K562 treated with DMSO at 1 percent for 12 hours (cell line): ENCODE data around the gene OXSR1. TPM values are rescaled to one million over a fixed set of nuclear protein-coding genes. Genes with fewer than 3 reads are reported as not detected.

ENCODE experiments used
- total RNA-seq: library from RNA; unstranded; fragments of 300-600 nt; gene quantifications from 2 replicates; pipeline ENCODE4 v1.2.3, GENCODE V29; 2022; ENCODE audit not compliant: insufficient read depth

Gene OXSR1
- 14.3 and 34.2 TPM in 2 replicates for total RNA-seq

DNA sequence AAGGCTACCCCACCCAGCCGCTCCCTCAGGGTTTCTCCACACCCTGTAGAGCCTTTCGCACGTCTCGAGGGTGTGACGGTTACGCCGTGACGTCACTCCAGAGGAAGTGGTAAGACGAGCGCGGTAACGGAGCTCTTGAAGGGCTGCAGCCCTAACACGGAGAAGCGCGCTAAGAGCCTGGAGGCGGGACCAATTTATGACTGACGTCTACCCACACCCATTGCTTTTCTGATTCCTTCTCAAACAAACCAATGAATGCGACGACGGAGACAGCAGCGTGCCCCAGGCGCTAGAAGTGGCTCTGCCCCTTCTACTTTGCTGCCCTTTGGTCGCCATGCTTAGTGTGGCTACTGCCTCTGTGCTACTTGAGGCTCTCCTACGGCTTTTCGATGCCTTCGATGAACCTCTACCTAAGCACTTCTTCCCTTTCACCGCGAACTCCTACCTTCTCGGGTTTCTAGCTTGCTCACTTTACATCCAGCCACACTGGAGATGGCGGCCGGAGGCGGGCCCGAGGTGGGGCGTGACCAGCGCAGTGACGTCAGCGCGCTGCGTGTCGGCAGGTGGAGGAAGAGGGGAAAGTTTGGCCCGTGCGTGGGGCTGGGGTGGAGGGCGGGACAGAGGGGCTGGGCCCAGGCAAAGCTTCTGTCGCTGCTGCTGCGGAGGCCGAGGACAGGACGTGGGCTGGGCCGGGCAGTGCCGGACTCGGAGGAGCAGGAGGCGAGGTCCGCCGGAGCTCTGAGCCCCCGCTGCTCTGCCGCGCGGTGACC lies at the start of gene OXSR1:
OXSR1 (plus strand) TSS at position 586 of the 770 bp plus-strand sequence. CDS start 340 bp downstream, outside the sequence.

DNA sequence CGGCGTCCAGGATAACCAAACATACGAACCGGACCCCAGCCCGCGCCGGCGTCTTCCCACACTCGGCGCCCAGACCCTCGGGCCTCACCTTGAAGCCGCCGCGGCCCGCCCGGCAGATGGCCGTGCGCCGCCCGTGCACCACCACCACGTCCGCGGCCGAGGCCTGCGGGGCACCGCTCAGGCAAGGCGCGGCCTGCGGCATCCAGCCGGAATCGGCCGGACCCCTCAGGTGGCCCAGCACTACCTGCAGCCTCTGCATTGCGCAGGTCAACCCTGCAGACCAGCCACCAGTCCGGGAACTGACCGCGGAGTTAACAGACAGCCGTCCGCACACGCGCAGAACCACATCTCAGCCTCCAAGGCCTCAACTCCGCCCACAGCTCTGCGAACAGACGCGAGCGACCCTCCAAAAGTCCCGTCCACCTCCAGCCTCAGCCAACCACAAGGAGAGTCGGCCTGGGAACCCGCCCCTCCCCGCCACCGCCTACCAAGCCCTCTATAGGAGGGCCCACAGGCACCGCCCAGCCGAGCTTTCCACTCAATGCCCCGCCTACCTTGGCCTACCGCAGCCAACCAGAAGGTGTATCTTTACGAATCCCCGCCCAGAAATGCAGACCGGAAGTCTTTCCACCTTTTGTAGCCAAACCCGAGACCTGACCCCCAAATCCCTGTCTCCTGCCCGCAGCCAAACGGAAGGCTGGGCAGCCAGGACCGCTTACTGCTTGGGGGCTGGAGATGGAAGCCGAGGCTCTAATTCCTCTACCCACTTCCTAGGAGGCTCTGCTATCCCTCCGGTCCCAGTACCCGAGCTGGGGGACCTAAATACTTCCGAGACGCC lies 28.3 kb upstream of the OXSR1 start, which contains the start of gene ACAA1:
ACAA1 (minus strand) TSS at position 351 of the 838 bp plus-strand sequence; CDS start at position 259, 92 bp downstream.

GRCh38 chr3:38138349-38139190 lies 26.8 kb upstream of the OXSR1 start, which contains the start of gene MYD88:
TSS of gene MYD88 (plus strand) at chr3:38138661. CDS start at chr3:38138701, 40 bp downstream.

DNA sequence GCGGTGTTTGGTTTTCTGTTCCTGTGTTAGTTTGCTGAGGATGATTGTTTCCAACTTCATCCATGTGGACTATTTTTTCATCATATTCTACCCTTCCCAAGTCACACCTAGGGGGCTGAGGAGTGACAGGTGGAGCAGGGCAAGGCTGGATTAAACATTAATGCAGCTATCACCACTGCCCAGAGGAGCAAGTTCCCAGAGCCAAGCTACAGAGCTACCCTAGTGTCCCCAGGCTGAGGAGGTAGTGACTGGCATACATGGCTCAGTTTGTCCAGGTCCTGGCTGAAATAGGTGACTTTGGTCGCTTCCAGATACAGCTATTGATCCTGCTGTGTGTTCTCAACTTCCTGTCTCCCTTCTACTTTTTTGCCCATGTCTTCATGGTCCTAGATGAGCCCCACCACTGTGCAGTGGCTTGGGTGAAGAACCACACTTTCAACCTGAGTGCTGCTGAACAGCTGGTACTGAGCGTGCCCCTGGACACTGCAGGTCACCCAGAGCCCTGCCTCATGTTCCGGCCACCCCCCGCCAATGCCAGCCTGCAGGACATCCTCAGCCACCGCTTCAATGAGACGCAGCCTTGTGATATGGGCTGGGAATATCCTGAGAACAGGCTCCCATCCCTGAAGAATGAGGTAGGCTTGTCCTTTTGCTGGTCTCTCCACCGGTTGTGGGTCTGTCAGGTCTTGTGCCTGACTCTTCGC lies 100.4 kb downstream of the OXSR1 start, which contains the start of gene SLC22A13:
SLC22A13 (plus strand) TSS at position 209 of the 704 bp plus-strand sequence; CDS start at position 258, 49 bp downstream.

GRCh38 chr3:38281895-38282686 lies 116.8 kb downstream of the OXSR1 start, which contains the start of gene SLC22A14:
TSS of gene SLC22A14 (plus strand) at chr3:38282294. CDS start at chr3:38306027, 23,733 bp downstream.

Other genes with a start within 250 kb of the OXSR1 start
- 5.8 and 8.4 TPM in 2 replicates for gene VILL, start 174.8 kb upstream of the OXSR1 start, total RNA-seq
- 21.3 and 22.8 TPM in 2 replicates for gene PLCD1, start 135.9 kb upstream of the OXSR1 start, total RNA-seq
- gene DLEC1, start 126.3 kb upstream of the OXSR1 start, total RNA-seq: 0.27 TPM in 1 of 2 replicates, not detected in the other
- gene ACAA1, start 28.4 kb upstream of the OXSR1 start, total RNA-seq: 62.4 and 72.5 TPM in 2 replicates
- gene MYD88, start 26.9 kb upstream of the OXSR1 start, total RNA-seq: 28.3 and 58.7 TPM in 2 replicates
- not detected in 2 replicates for gene SLC22A13, start 100.3 kb downstream of the OXSR1 start, total RNA-seq
- not detected in 2 replicates for gene SLC22A14, start 116.8 kb downstream of the OXSR1 start, total RNA-seq
- 3.8 and 9.4 TPM in 2 replicates for gene XYLB, start 181.2 kb downstream of the OXSR1 start, total RNA-seq